Measurements from ENCODE around the gene SFXN5.

Gene SFXN5

GRCh38 chr2:72933646-72934151, 137.8 kb downstream of the SFXN5 start:
- no peak for DNase-seq

DNA sequence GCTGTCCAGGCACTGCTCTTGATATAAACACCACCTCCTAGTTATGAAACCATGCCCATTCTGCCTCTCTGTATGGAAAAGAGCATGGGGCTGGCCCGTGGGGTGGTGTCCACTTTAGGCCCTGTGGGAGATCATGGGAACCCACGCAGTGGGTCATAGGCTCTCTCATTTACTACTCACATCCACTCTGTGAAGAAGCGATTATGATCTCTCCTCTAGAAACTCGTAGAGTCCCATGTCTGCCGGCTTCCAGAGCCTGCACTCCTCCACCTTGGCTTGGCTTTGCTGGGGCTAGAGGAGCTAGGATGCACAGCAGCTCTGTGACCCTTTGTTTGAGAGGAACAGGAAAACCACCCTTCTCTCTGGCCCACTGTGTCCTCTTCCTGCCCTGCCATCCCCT, 138.3 kb downstream of the SFXN5 start:
- DNase-seq, result no peak

DNA sequence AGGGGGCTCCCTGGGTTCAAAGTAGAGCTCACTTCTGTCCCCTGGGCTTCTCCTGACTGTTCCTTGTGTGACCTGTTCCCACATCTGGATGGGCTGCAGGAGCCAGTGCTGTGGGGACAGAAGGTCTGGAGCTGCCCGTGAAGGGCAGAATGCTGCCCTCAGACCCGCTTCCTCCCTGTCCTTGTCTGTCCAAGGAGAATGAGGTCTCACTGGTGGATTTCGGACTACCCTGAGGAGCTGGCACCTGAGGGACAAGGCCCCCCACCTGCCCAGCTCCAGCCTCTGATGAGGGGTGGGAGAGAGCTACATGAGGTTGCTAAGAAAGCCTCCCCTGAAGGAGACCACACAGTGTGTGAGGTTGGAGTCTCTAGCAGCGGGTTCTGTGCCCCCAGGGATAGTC, 138.7 kb downstream of the SFXN5 start:
- no peak for DNase-seq

DNA sequence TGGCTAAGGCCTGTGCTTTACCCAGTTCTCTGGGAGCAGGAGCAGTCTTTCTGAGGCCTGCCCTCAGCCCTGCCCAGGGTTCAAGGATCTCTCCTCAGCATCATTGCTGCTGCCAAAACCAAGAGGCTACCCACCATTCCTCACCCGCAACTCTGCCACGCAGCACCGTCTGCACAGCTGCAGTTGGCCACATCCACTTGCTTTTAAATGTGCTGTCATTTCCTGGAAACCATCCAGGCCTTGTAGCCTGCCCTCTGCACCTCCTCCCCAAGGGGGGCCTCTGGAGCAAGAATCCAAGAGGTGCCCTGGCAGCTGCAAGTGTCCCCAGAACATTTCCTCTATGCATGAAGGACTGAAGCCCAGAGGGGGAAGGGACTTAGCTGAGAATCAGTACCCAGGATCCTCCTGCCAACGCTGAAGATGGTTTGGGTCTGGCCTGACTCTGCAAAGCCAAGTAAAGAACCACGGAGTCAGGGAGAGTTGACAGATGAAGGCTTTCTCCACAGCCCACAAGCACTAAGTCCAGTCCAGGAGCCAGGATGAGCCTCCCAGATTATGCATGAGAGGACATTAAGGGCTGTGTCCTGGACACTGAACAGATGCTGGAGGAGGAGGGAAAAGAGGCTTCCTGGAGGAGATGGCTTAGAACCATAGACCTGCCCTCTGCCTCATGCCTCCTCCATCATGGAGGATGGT, 139.3 kb downstream of the SFXN5 start:
- DNase-seq, result no peak

GRCh38 chr2:72931280-72931910, 140.1 kb downstream of the SFXN5 start:
- no peak for DNase-seq

DNA sequence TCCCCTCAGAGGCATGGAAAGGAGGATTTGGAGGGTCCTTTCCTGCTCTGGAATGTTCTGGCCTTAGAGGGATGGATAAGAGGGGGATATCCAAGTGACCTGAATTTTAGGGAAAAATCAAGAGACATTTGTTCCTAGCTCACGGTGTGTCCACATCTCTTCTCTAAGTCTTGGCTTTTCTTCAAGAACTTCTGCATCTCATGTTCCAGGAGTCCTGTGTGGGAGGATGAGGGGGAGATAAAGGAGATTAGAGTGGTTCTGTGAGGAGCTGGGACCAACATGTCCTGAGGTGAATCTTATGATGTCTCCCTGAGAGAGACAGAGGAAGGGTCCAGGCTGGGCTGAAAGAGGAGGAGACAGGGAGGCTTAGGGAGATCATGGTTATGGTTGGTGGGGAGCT, 142.5 kb downstream of the SFXN5 start:
- no peak for DNase-seq

GRCh38 chr2:72927619-72928550, 143.6 kb downstream of the SFXN5 start:
- DNase-seq, result no peak

DNA sequence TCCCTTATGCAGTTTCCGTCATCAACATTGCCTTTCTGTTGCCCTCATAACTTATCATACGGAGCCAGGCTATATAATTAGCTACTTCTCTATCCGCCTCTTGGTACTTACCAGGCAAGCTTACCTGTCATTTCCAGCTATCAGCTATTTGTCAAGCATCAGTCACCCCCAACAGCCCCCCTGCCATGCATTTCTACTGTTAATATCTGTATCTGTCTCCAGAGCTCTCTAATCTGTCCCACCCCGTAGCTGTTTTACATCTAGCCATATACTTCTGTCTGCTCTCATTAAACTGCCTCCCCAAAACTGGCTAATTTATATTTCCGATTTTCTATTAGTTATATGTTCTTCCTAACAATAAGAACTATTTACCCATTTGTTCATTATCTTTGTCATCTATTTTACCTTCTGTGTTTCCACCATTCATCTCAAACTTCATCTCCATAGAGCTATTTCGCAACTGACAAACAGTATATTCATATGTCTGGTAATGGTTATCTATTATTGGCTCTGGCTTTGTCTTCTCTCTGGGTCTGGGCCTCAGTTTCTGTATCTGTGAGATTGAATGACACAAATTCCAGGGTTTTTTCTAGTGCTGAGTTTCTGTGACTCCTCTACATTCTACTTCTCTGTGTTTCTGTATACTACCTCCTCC, 144.6 kb downstream of the SFXN5 start:
- DNase-seq, result no peak

- DNase-seq, result no peak
These were observed 145.1 kb downstream of the SFXN5 start for GRCh38 chr2:72926368-72926767.

GRCh38 chr2:72925328-72925943, 146.1 kb downstream of the SFXN5 start:
- no peak for DNase-seq

- no peak for DNase-seq
These were observed 146.9 kb downstream of the SFXN5 start for GRCh38 chr2:72924353-72925240.

DNA sequence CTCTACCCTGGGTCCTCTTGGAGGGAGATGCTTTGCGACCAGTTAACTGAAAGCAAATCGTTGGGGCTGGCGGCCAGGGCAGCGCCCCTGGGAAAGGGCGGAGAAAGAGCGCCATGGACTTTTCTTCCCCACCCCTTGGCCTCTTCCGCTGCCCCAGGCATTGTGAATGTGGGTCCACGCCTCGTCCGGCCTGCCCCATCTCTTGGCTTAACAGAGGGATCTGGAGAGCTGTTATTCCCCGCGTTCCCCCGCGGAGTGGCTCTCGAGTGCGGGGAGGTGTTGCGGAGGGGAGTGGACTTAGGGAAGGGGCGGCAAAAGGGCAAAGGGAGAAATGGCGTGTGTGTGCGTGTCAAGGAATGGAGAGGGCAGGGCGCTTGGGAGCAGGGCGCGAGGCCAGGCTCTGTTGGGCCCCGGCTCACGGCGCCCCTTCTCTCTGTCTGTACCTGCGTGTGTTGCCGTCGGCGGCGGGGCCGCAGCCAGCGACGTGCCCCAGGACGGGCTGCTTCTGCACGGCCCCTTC, 147.6 kb downstream of the SFXN5 start:
- no peak for DNase-seq

GRCh38 chr2:72921853-72922252, 149.7 kb downstream of the SFXN5 start:
- no peak for DNase-seq

GRCh38 chr2:72921088-72921851, 150.2 kb downstream of the SFXN5 start:
- no peak for DNase-seq

DNA sequence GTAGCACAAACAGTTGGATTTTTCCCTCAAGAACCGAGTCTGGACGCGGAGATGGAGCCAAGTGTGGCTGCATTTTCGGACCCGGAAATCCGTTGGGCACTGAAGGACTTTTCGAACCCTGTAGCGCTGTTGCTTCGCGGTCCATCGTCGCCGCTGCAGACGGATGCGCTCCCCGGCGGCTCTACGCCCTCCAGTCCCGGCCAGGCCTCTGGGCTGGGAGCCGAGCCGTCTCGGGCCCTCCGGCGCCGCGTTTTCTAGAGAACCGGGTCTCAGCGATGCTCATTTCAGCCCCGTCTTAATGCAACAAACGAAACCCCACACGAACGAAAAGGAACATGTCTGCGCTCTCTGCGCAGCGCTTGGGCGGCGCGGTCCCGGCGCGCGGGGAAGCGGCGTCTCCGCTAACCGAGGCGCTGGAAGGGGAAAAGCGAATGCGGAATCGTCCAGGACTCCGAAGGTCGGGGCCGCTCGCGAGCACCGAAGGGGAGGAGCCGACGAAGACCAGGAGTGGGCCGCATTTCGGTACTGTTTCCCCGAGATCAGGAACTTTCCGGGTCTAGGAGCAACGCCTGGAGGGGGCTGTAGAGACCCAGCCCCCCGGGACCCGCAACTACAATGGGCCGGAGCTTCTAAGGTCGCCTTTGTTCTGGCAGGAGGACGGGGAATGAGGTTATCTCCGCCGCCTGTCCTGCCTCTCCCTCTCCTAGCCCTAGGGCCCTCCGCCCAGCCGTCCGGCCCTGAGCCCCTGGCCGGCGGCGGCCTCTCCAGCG, 151.0 kb downstream of the SFXN5 start:
- peak; percentile 28 for DNase-seq

GRCh38 chr2:72919414-72920317, 151.8 kb downstream of the SFXN5 start:
- DNase-seq, result peak; percentile 9

GRCh38 chr2:72917877-72918553, 153.5 kb downstream of the SFXN5 start:
- DNase-seq, result no peak
